NCI-H460 (cell line): Measurements from ENCODE around the gene GPR65. TPM values are rescaled to one million over a fixed set of nuclear protein-coding genes. Genes with fewer than 3 reads are reported as not detected.

Experiments used
- DNase-seq: peaks from one replicate; pipeline ENCODE4 v3.0.0-alpha.2; 2016; ENCODE audit warnings: low read depth; ENCODE audit errors: extremely low read depth
- polyA plus RNA-seq: library from polyadenylated mRNA; depleted of rRNA; stranded (reverse); fragments of >200 nt; gene quantifications from 2 replicates; pipeline ENCODE4 v1.2.3, GENCODE V29; 2014; cell fraction: nucleus; rRNA removed
- total RNA-seq: library from RNA; depleted of rRNA; stranded (reverse); fragments of >200 nt; shearing (Covaris generic); gene quantifications from 2 replicates; pipeline ENCODE4 v1.2.3, GENCODE V29; 2014; rRNA removed

GPR65 gene, protein sequence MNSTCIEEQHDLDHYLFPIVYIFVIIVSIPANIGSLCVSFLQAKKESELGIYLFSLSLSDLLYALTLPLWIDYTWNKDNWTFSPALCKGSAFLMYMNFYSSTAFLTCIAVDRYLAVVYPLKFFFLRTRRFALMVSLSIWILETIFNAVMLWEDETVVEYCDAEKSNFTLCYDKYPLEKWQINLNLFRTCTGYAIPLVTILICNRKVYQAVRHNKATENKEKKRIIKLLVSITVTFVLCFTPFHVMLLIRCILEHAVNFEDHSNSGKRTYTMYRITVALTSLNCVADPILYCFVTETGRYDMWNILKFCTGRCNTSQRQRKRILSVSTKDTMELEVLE
- total RNA-seq = 80.6 and 86.0 TPM in 2 replicates
- 21.3 and 30.5 TPM in 2 replicates for polyA plus RNA-seq

GRCh38 chr14:88005050-88005481 is at the start of gene GPR65:
GPR65 (plus strand) TSS chr14:88005135; CDS start chr14:88010848, 5,713 bp downstream.
- peak; percentile 74 for DNase-seq

- DNase-seq = no peak
These were observed 49.4 kb upstream of the GPR65 start for GRCh38 chr14:87955501-87955900.

GRCh38 chr14:87960013-87960787 is 44.7 kb upstream of the GPR65 start:
- no peak for DNase-seq

DNA sequence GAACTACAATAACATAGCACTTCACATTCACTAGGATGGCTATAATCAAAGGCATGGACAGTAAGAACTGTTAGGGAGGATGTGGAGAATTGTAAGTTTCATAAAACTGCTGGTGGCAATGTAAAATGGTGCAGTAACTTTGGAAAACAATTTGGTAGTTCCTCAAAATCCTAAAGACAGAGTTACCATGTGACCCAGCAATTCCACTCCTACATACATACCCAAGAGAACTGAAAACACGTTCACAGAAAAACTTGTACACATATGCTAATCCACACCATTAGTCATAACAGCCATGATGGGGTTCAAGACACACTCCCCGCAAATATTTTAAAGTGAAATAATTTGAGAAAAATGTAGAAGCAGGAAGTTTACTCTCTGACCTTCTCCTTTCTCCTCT is 43.7 kb upstream of the GPR65 start:
- no peak for DNase-seq

DNA sequence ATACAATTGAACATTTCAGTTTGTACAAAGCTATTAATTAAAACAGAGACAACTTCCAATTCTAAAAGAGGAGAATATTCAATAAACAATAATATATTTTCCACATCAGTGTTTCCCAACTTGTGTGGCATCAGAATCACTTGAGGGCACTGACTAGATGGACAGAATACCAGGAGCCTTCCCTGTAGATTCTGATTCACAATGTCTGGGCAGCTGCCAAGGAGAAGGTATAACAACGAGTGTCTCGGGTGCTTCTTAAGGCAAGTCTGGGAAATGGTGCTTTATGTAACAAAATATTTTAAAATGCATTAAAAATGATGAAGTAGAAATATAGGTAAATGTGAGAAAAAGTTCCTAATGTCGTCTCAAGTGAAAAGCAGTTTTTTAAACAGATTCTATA is 38.1 kb upstream of the GPR65 start:
- DNase-seq = no peak

DNA sequence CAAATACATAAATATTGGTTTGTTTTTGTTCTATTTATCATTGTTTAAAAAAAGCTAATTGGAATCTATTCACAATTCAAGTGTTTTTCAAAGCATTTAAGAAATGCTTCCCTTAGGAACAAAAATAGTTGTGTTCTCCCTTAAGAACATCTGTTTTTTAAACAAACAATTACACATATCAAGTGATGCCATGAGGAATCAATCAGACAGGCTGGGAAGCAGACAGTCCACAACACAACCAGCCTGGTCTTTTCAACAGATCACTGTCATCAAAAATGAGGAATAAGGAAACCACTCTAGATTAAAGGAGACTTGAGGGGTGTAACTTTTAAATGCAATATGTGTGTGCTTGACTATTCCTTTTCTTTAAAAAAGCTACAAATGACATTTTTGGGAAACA is 37.4 kb upstream of the GPR65 start:
- no peak for DNase-seq

GRCh38 chr14:87971010-87971409 is 33.9 kb upstream of the GPR65 start:
- DNase-seq = no peak

DNA sequence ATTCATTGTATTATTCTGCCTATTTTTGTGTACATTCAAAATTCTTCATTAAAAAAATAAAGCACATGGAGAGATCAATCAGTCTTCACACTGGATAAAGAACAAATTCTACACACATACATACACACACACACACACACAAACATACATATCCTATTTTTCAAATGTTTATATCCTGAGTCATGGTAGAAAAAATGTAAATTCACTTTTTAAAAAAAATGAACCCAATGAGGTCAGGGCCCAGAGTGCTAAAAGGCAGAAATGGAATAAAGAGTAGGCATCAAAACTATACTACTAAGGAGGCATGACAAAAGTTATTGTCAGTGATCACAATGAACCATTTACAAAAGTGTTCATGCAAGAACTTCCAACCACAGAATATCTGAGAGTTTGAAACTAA is 29.3 kb upstream of the GPR65 start:
- no peak for DNase-seq

- DNase-seq = no peak
These were observed 25.2 kb upstream of the GPR65 start for GRCh38 chr14:87979689-87980088.

GRCh38 chr14:87989221-87989955 is 15.5 kb upstream of the GPR65 start:
- no peak for DNase-seq

DNA sequence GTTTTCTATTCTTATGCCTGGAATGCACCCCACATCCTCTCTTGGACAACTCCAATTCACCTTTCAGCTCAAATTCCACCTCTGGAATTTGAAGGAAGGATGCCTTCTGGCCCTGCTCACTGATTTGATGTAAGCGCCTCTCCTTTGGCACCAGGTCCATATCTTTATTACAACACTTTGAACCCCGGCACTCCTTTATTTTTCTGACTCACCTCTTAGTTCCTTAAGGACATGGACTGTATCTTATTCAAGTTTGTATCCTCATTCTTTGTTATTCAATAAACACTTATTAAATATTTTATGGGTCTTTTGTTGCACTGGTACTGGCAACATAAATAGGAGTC is 15.0 kb upstream of the GPR65 start:
- no peak for DNase-seq

GRCh38 chr14:87990682-87991081 is 14.3 kb upstream of the GPR65 start:
- DNase-seq = no peak

GRCh38 chr14:87992346-87992717 is 12.6 kb upstream of the GPR65 start:
- DNase-seq = no peak

DNA sequence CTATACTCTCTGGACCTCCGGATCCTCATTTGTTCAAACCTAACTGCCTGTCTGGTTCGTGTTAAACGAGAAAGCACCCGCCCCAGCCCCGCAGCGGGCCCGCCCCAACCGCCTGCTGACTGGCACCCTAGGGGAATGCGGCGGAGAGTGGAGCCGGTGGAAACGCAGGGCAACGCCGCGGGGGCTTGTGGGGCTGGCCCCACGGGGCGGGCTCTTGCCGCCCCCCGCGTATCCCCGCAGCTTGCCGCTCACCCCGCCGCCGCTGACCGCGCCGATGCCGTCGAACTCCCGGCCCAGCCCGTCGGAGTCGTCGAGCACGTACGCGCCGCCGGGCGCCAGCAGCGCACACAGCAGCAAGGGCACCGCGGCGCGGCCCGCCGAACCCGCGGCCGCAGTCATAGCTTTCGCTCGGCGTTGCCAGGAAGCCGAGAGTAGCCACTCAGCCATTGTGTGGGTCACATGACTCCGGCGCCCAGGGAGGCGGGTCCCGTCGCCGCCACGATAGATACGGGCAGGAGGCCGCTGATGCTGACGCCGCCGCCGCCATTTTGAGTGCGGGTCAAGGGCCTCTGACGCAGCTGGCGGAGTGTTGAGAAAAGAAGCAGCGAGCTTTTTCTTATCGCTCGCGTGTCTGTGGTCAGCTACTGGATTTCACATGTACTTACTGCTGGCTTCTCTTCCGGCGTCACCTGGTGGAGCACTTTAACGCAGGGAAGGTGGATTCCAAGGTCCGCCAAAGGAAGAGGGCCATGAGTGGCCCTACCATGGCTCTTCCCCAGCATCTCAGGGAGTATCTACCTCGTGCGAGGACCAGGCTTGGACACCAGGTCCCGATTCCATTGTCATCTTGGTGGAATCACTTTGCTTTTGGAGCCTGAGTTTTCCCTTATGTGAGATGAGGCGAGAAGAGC is 12.0 kb upstream of the GPR65 start, which contains the start of gene GALC:
TSS of gene GALC (minus strand) at position 465 of the 911 bp plus-strand sequence. CDS start at position 447, 18 bp downstream.
- peak; percentile 97 for DNase-seq

DNA sequence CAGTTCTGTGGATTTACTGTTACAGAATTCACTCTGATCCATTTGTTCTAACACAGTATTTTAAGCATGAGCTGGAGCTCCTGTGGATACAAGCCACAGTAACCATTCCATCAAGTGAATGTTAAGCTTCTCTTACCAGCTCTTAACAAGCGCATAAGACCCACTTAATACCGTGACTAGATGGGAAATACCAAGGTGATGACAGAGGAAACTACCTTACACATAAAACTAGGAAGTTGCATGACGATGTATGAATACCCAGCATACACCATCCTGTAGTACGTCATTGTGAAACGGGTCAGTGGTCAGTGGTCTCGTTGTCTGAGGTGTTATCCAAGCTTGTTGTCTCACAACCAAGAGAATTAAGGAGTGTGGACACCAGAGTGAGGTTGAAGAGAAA is 10.0 kb upstream of the GPR65 start:
- peak; percentile 99 for DNase-seq

GRCh38 chr14:87995500-87996290 is 9.2 kb upstream of the GPR65 start:
- peak; percentile 69 for DNase-seq

GRCh38 chr14:87996291-87996592 is 8.7 kb upstream of the GPR65 start:
- DNase-seq = no peak

DNA sequence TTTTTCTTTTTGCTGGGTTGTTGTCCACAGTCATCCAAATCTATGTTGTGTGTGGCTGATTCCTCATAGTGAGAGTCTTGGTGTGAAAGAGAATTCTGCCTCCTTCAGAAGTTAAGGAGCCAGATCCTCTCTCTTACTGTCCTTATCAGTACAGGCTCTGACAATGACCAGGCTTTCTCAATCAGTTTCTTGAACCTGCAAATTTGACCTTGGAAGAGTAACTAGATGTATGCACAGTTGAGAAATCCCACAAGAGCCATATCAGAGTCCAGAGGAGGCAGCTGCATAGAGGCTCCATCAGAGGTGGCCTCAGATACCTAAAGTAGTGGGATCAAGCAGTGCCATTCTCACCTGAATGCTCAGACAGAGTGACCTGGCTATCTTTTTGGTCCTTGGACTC is 6.5 kb upstream of the GPR65 start:
- DNase-seq = no peak

- DNase-seq = no peak
These were observed 5.7 kb upstream of the GPR65 start for GRCh38 chr14:87999277-87999676.
